HG02884 (cell line): ENCODE data around the gene ARHGAP10.
A peak's percentile ranks its signal among the peaks of the same experiment; 100 is the strongest.

Experiments used
- ATAC-seq: cut with Tn5 transposase; IDR thresholded peaks from one replicate; pipeline ENCODE4 v1.9.1; 2021; ENCODE audit warnings: mild to moderate bottlenecking, moderate library complexity; ENCODE audit not compliant: unreplicated experiment

The ARHGAP10 gene

GRCh38 chr4:147824316-147824715 is 92.4 kb downstream of the ARHGAP10 start:
- ATAC-seq = no peak

GRCh38 chr4:147824884-147825283 is 93.0 kb downstream of the ARHGAP10 start:
- no peak for ATAC-seq

- no peak for ATAC-seq
Measured at GRCh38 chr4:147825451-147826287, 93.8 kb downstream of the ARHGAP10 start.

DNA sequence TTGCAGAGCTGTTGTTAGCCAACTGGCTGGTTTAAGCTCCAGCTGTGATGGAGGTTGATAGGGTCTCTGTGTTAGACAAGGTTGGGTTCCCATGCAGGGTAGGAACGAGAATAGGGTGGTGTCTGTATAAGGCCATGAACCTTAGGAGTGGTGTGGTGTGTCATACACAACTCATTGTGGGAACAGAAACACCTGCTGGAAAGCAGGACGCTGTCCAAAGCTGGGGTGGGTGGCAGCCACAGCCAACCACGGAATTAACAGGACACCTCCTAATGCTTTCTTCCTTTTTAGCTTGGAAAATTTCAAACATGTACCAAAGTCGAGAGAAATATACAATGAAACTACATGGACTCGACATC is 94.4 kb downstream of the ARHGAP10 start:
- ATAC-seq = no peak

GRCh38 chr4:147828331-147828905 is 96.5 kb downstream of the ARHGAP10 start:
- ATAC-seq = no peak

GRCh38 chr4:147829401-147830101 is 97.7 kb downstream of the ARHGAP10 start:
- ATAC-seq = no peak

- no peak for ATAC-seq
Measured at GRCh38 chr4:147830102-147830463, 98.2 kb downstream of the ARHGAP10 start.

DNA sequence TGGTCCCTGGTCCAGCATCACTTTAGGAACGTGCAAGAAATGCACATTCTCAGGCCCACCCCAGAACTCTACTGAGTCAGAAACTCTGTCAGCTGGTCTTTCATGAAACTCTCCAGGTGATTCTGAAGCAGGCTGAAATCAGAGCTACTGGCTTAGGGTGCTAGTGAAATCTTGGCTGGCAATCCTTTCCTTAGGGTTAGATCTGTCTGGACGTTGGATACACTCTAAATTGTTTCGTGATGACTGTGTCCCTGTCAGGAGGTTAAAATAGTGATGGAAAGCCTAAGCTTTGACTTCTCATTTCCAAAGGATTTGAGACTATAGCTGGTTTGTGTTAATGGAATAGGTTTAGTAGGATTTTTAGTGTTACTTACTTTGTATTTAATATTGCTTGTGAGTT is 99.1 kb downstream of the ARHGAP10 start:
- ATAC-seq = no peak

- ATAC-seq = no peak
Measured at GRCh38 chr4:147831551-147832171, 99.8 kb downstream of the ARHGAP10 start.

GRCh38 chr4:147833254-147833653 is 101.4 kb downstream of the ARHGAP10 start:
- no peak for ATAC-seq

DNA sequence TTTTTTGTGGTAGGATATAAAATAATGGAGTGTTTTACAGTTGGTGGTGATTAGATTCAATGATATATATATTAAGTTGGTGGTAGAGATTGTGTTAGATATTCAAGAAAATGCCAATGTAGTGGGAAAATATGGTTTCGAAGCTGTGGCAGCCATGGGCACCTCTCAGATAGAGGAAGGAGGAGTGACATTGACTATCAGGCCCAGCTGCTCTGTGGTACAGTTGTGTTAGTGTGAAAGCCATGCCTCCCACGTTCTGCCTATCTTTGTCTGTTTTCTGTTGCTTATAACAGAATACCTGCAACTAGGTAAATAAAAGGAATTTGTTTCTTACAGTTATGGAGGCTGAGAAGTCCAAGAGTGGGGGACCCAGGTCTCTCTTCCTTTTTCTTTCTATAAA is 101.9 kb downstream of the ARHGAP10 start:
- no peak for ATAC-seq

DNA sequence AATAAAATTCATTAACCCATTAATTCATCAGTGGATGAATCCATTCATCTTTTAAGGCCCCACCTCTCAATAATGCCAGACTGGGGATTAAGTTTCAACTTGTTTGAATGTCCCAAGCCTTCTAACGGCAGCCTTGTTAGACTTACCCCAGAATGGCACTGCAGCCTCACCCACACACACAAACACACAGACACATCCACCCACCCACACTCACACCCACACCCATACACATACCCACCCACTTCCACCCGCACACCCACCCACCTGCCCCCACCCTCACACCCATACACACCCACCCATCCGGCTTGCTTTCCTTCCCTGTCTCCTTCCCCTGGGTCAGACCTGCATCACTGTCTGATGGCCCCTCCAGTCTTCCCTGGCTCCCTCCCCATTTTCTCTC is 102.6 kb downstream of the ARHGAP10 start:
- no peak for ATAC-seq

GRCh38 chr4:147836807-147837206 is 104.9 kb downstream of the ARHGAP10 start:
- no peak for ATAC-seq

GRCh38 chr4:147837435-147837834 is 105.5 kb downstream of the ARHGAP10 start:
- no peak for ATAC-seq

DNA sequence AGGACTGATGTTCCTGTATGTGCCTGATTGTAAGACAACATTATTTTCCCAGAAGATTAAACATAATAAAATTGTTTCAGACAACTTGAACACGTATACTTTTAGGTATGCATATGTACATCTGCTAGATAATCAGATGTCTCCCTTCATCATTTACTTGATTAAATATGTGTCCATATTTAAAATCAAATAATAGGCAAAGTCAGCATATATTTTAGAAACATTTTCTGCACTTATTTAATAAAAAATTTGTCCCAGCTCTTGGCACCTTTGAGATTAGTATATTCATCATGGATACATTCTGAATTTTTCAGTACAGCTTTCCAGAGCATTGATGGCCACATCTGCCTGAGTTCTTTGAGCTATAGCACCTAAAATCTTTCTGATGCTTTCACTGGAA is 106.0 kb downstream of the ARHGAP10 start:
- ATAC-seq = no peak

DNA sequence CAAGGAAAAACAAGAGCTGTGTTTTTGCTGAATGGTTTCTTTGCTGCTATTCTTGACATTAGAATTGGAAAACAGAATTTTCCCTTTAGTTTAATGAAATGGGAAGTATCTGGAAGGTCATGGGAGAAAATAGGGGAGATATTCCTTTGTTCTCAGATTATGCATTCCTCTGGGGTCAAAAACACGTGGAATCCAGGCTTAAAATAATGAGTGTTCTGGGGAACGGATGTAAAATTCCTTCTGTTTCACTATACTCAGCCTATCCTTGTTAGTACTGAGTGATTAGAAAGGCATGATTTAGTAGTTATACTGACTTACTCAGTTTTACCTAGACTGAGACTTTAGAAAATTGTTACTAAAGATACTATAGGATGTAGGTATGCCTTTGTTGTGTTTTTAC is 107.3 kb downstream of the ARHGAP10 start:
- ATAC-seq = no peak

DNA sequence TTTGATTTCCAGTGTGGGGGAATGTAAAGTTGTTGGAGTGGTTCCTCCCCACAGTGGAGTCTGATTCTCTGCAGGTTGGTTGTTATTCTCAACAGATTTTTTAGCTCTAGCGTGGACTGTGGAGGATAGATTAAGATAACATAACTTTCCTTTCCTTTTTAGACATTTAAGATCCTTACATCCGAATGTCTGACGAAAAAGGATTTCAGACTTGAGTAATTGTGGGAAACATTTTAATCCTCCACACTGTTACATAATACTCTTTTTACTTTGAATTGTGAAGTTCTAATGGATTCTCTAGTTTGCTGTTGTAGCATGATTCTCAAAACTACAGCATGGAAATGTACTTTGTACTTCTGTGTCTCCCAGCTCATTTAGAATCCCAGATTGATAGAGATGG is 107.8 kb downstream of the ARHGAP10 start:
- no peak for ATAC-seq

- peak; percentile 59 for ATAC-seq
Measured at GRCh38 chr4:147840838-147841738, 109.2 kb downstream of the ARHGAP10 start.

DNA sequence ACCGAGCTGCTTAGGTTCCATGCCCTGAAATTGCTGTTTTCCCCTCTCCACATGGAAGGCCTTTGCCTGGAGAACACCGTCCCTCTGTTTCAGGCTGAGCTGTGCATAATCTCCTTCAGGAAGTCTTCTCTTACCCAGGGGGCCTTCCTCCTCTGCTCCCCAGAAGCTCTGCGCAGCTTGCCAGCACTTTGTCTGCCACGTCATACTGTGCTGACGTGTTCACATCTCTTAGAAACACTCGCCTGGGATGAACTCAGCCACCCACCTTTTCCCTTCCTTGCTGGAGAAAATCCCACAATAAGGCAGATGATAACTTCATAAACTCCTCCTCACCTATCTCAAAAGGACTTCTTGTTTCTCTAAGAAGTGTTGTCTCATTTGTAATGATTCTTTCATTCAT is 110.7 kb downstream of the ARHGAP10 start:
- no peak for ATAC-seq

DNA sequence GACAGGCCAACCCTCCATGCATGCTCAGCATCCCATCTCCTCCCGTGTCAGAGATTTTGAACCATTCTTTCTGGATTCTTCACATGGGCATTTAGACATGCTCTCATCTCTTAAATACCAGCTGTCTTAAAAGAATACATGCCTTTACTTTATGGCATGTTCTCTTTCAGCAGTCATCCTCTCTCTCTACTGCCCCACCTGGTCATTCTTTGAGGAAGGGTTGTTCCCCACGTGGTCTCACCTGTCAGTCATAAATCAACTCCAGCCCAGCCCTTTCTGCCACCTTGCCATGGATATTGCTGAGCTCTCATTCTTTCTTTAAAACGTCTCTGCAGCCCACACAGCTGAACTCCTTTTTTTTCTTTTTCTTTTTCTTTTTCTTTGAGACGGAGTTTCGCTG is 111.3 kb downstream of the ARHGAP10 start:
- ATAC-seq = no peak

DNA sequence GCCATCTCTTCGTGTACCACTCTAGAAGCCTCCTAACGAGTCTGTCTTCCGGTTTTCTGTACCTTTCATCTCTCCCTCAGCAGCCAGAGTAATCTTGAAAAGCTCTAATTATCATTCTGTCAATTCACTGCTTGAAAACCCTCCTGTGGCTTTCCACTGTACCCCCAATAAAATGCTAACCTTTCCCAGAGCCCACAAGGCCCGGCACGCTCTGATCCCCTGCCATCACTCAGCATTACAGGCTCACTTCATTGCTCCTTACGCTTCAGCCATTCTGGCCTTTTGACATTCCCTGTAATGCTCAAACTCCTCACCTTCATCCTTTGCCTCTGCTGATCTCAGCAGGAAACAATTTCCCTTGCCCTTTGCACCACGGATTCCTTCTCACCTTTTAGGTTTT is 112.9 kb downstream of the ARHGAP10 start:
- ATAC-seq = no peak
